WTC11 (cell line): ENCODE results near the gene SDHAF3.

ENCODE experiments used
- CREB1 ChIP-seq: sonication (generic); formaldehyde crosslinking; IDR thresholded peaks from 2 replicates; pipeline ENCODE4 v1.8.0; 2023; ENCODE audit warnings: mild to moderate bottlenecking, missing genetic modification reagents
- IRF2 ChIP-seq: sonication (generic); formaldehyde crosslinking; IDR thresholded peaks from 2 replicates; pipeline ENCODE4 v1.8.0; 2022; ENCODE audit warnings: low read depth, missing genetic modification reagents, borderline replicate concordance
- TF ChIP-seq, protein P1 (sequence below): fragments of 200-600 bp; IDR thresholded peaks from 2 replicates; pipeline ENCODE4 v1.8.0; 2022; ENCODE audit warnings: antibody characterized with exemption

DNA sequence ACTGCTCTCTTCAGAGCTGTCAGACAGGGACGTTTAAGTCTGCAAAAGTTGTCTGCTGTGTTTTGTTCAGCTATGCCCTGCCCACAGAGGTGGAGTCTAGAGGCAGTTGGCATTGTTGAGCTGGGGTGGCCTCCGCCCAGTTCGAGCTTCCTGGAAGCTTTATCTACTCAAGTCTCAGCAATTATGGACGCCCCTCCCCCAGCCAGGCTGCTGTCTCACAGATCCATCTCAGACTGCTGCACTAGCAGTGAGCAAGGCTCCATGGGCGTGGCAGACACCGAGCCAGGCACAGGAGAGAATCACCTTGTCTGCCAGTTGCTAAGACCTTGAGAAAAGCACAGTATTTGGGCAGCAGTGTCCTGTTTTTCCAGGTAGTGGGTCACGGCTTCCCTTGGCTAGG, 98.1 kb downstream of the SDHAF3 start:
- TF ChIP-seq CREB1 (CRISPR knock-in tag) = no peak
- TF ChIP-seq, protein P1, sequence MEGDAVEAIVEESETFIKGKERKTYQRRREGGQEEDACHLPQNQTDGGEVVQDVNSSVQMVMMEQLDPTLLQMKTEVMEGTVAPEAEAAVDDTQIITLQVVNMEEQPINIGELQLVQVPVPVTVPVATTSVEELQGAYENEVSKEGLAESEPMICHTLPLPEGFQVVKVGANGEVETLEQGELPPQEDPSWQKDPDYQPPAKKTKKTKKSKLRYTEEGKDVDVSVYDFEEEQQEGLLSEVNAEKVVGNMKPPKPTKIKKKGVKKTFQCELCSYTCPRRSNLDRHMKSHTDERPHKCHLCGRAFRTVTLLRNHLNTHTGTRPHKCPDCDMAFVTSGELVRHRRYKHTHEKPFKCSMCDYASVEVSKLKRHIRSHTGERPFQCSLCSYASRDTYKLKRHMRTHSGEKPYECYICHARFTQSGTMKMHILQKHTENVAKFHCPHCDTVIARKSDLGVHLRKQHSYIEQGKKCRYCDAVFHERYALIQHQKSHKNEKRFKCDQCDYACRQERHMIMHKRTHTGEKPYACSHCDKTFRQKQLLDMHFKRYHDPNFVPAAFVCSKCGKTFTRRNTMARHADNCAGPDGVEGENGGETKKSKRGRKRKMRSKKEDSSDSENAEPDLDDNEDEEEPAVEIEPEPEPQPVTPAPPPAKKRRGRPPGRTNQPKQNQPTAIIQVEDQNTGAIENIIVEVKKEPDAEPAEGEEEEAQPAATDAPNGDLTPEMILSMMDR = no peak
- TF ChIP-seq IRF2 = no peak
